Inferior parietal cortex (tissue), 1 donor: ENCODE measurements around the gene GABBR1.

Experiments
- DNase-seq: peaks from one replicate; pipeline ENCODE4 v3.0.0-alpha.2; 2016; ENCODE audit errors: extremely low spot score

Gene GABBR1

GRCh38 chr6:29620630-29621029, 12.4 kb downstream of the GABBR1 start:
- DNase-seq, result no peak

- DNase-seq, result no peak
Observed at GRCh38 chr6:29619578-29620160, 13.3 kb downstream of the GABBR1 start.

GRCh38 chr6:29617782-29618554, 15.0 kb downstream of the GABBR1 start:
- no peak for DNase-seq

GRCh38 chr6:29611426-29611825, 21.6 kb downstream of the GABBR1 start:
- no peak for DNase-seq

- DNase-seq, result no peak
Observed at GRCh38 chr6:29610540-29610939, 22.4 kb downstream of the GABBR1 start.

GRCh38 chr6:29608131-29608530, 24.9 kb downstream of the GABBR1 start:
- no peak for DNase-seq

- DNase-seq, result no peak
Observed at GRCh38 chr6:29603930-29604329, 29.1 kb downstream of the GABBR1 start.

- no peak for DNase-seq
Observed at GRCh38 chr6:29603456-29603855, 29.5 kb downstream of the GABBR1 start.

GRCh38 chr6:29602564-29603361, 30.2 kb downstream of the GABBR1 start:
- no peak for DNase-seq

- DNase-seq, result no peak
Observed at GRCh38 chr6:29598172-29598747, 34.7 kb downstream of the GABBR1 start.

GRCh38 chr6:29597184-29597583, 35.8 kb downstream of the GABBR1 start:
- no peak for DNase-seq

GRCh38 chr6:29596381-29596900, 36.5 kb downstream of the GABBR1 start:
- DNase-seq, result no peak

GRCh38 chr6:29593199-29593855, 39.7 kb downstream of the GABBR1 start:
- DNase-seq, result no peak

- DNase-seq, result no peak
Observed at GRCh38 chr6:29591677-29592076, 41.3 kb downstream of the GABBR1 start.

GRCh38 chr6:29590218-29590808, 42.7 kb downstream of the GABBR1 start:
- no peak for DNase-seq

- peak; percentile 73 for DNase-seq
Observed at GRCh38 chr6:29589423-29590048, 43.4 kb downstream of the GABBR1 start.

- no peak for DNase-seq
Observed at GRCh38 chr6:29584821-29585220, 48.2 kb downstream of the GABBR1 start, which contains the start of gene OR2H2. Gene OR2H2 (plus strand): TSS chr6:29585121. CDS start chr6:29587945, 2,824 bp downstream.

GRCh38 chr6:29577544-29577943, 55.4 kb downstream of the GABBR1 start:
- no peak for DNase-seq

- no peak for DNase-seq
Observed at GRCh38 chr6:29576056-29576455, 56.9 kb downstream of the GABBR1 start.

- DNase-seq, result no peak
Observed at GRCh38 chr6:29567991-29568390, 65.0 kb downstream of the GABBR1 start.

- DNase-seq, result no peak
Observed at GRCh38 chr6:29567541-29567940, 65.4 kb downstream of the GABBR1 start.
